ENCODE measurements around the gene NAPEPLD. TPM values are rescaled to one million over a fixed set of nuclear protein-coding genes. Genes with fewer than 3 reads are reported as not detected.
"Not testable (repeated sequence)": the region's sequence is repeated elsewhere in the genome, so short reads cannot be mapped to it uniquely, and the experiment has no call there.

The NAPEPLD gene
- total RNA-seq, 1 experiment from 2014 or later: 12.5 TPM

- H3K27ac ChIP-seq: no peak overlapping the region
- H3K9me3 ChIP-seq (replicated peaks): no peaks in the 10 kb centered on the region
- H3K36me3 ChIP-seq: peaks cover 11% of the 10 kb centered on the region
- H3K4me1 ChIP-seq: 0 out of 2 replicates have a peak, but pooled peaks cover 4% of the 10 kb centered on the region
- H3K4me3 ChIP-seq: no peak overlapping the region
- H3K27me3 ChIP-seq: no peaks in the 10 kb centered on the region
- no peak for DNase-seq
Observed at GRCh38 chr7:103129702-103130549, 19.0 kb downstream of the NAPEPLD start.

GRCh38 chr7:103127006-103127405, 21.9 kb downstream of the NAPEPLD start:
- Histone ChIP-seq H3K27me3 (no peaks in the 10 kb centered on the region), H3K27ac (no peak overlapping the region), H3K36me3 (peaks cover 11% of the 10 kb centered on the region), H3K4me3 (no peak overlapping the region), H3K9me3 (replicated peaks) (no peaks in the 10 kb centered on the region), H3K4me1 (no peaks in the 10 kb centered on the region)
- DNase-seq: no peak

GRCh38 chr7:103124429-103124979, 24.4 kb downstream of the NAPEPLD start:
- Histone ChIP-seq H3K27me3 (no peaks in the 10 kb centered on the region), H3K27ac (no peak overlapping the region), H3K4me1 (no peaks in the 10 kb centered on the region), H3K9me3 (replicated peaks) (no peaks in the 10 kb centered on the region), H3K4me3 (no peak overlapping the region), H3K36me3 (peaks cover 17% of the 10 kb centered on the region)
- no peak for DNase-seq

GRCh38 chr7:103123529-103123928, 25.4 kb downstream of the NAPEPLD start:
- peaks cover 17% of the 10 kb centered on the region for H3K36me3 ChIP-seq
- DNase-seq: no peak
- H3K27me3 ChIP-seq: no peaks in the 10 kb centered on the region
- no peaks in the 10 kb centered on the region for H3K9me3 ChIP-seq (replicated peaks)
- H3K27ac ChIP-seq: no peak overlapping the region
- H3K4me1 ChIP-seq: no peaks in the 10 kb centered on the region
- no peak overlapping the region for H3K4me3 ChIP-seq

- no peak overlapping the region for H3K4me3 ChIP-seq
- no peak overlapping the region for H3K27ac ChIP-seq
- H3K4me1 ChIP-seq: no peaks in the 10 kb centered on the region
- no peaks in the 10 kb centered on the region for H3K9me3 ChIP-seq (replicated peaks)
- peaks cover 9% of the 10 kb centered on the region; the same call in 1 of the 2 replicates for H3K36me3 ChIP-seq
- no peak for DNase-seq
- H3K27me3 ChIP-seq: no peaks in the 10 kb centered on the region
Observed at GRCh38 chr7:103121641-103122040, 27.3 kb downstream of the NAPEPLD start.

GRCh38 chr7:103120362-103120761, 28.5 kb downstream of the NAPEPLD start:
- DNase-seq: no peak
- Histone ChIP-seq H3K4me3 (no peak overlapping the region), H3K9me3 (replicated peaks) (no peaks in the 10 kb centered on the region), H3K27me3 (no peaks in the 10 kb centered on the region), H3K27ac (no peak overlapping the region), H3K36me3 (peaks cover 9% of the 10 kb centered on the region; the same call in 1 of the 2 replicates), H3K4me1 (no peaks in the 10 kb centered on the region)

GRCh38 chr7:103119791-103120291, 29.1 kb downstream of the NAPEPLD start:
- Histone ChIP-seq H3K27me3 (no peaks in the 10 kb centered on the region), H3K9me3 (replicated peaks) (no peaks in the 10 kb centered on the region), H3K4me1 (no peaks in the 10 kb centered on the region), H3K27ac (no peak overlapping the region), H3K4me3 (no peak overlapping the region), H3K36me3 (peaks cover 6% of the 10 kb centered on the region; the same call in 1 of the 2 replicates)
- DNase-seq: no peak

- no peak overlapping the region for H3K4me3 ChIP-seq
- no peaks in the 10 kb centered on the region for H3K9me3 ChIP-seq (replicated peaks)
- DNase-seq: no peak
- no peaks in the 10 kb centered on the region for H3K27me3 ChIP-seq
- peaks cover 6% of the 10 kb centered on the region for H3K36me3 ChIP-seq
- H3K4me1 ChIP-seq: 0 out of 2 replicates have a peak, but pooled peaks cover 4% of the 10 kb centered on the region
- no peak overlapping the region for H3K27ac ChIP-seq
Observed at GRCh38 chr7:103117465-103117864, 31.4 kb downstream of the NAPEPLD start.

- Histone ChIP-seq H3K9me3 (replicated peaks) (no peaks in the 10 kb centered on the region), H3K4me1 (0 out of 2 replicates have a peak, but pooled peaks cover 4% of the 10 kb centered on the region), H3K27ac (no peak overlapping the region), H3K27me3 (no peaks in the 10 kb centered on the region), H3K36me3 (peaks cover 6% of the 10 kb centered on the region), H3K4me3 (no peak overlapping the region)
- DNase-seq: no peak
Observed at GRCh38 chr7:103116991-103117390, 31.9 kb downstream of the NAPEPLD start.

- Histone ChIP-seq H3K4me1 (0 out of 2 replicates have a peak, but pooled peaks cover 4% of the 10 kb centered on the region), H3K9me3 (replicated peaks) (no peaks in the 10 kb centered on the region), H3K27me3 (no peaks in the 10 kb centered on the region), H3K27ac (no peak overlapping the region), H3K4me3 (no peak overlapping the region), H3K36me3 (peaks cover 6% of the 10 kb centered on the region)
- no peak for DNase-seq
Observed at GRCh38 chr7:103116511-103116910, 32.4 kb downstream of the NAPEPLD start.

- 0 out of 2 replicates have a peak, but pooled peaks cover 4% of the 10 kb centered on the region for H3K4me1 ChIP-seq
- H3K36me3 ChIP-seq: peaks cover 6% of the 10 kb centered on the region
- no peak for DNase-seq
- H3K27ac ChIP-seq: no peak overlapping the region
- H3K27me3 ChIP-seq: no peaks in the 10 kb centered on the region
- H3K4me3 ChIP-seq: no peak overlapping the region
- H3K9me3 ChIP-seq (replicated peaks): no peaks in the 10 kb centered on the region
Observed at GRCh38 chr7:103115771-103116170, 33.1 kb downstream of the NAPEPLD start.

GRCh38 chr7:103114576-103115008, 34.3 kb downstream of the NAPEPLD start:
- DNase-seq: no peak
- H3K4me1 ChIP-seq: 0 out of 2 replicates have a peak, but pooled peaks cover 4% of the 10 kb centered on the region
- H3K27ac ChIP-seq: no peak overlapping the region
- no peak overlapping the region for H3K4me3 ChIP-seq
- H3K27me3 ChIP-seq: no peaks in the 10 kb centered on the region
- peaks cover under 1% of the 10 kb centered on the region for H3K36me3 ChIP-seq
- H3K9me3 ChIP-seq (replicated peaks): no peaks in the 10 kb centered on the region; the same call in 1 of the 2 replicates

GRCh38 chr7:103113164-103113563, 35.7 kb downstream of the NAPEPLD start:
- Histone ChIP-seq H3K4me3 (no peak overlapping the region), H3K27ac (no peak overlapping the region), H3K9me3 (replicated peaks) (peaks cover 2% of the 10 kb centered on the region; the same call in 1 of the 2 replicates), H3K36me3 (no peaks in the 10 kb centered on the region; the same call in none of the 2 replicates), H3K27me3 (no peaks in the 10 kb centered on the region), H3K4me1 (0 out of 2 replicates have a peak, but pooled peaks cover 4% of the 10 kb centered on the region)
- peak; percentile 30 to 36 for DNase-seq

- not testable (repeated sequence) for H3K27ac ChIP-seq; H3K4me3 ChIP-seq; H3K4me1 ChIP-seq; H3K9me3 ChIP-seq (replicated peaks); H3K27me3 ChIP-seq; DNase-seq
- H3K36me3 ChIP-seq: peaks cover 10% of the 10 kb centered on the region
Observed at GRCh38 chr7:103106703-103107070, 42.2 kb downstream of the NAPEPLD start.
